Hepatocyte (in vitro differentiated cells): Measurements from ENCODE around the gene ZEB2.

Experiments used
- EZH2 ChIP-seq: fragments of 200-600 bp; sonication (generic); IDR thresholded peaks from 2 replicates; pipeline ENCODE4 v1.6.1; 2016; ENCODE audit warnings: antibody characterized with exemption, mild to moderate bottlenecking, borderline replicate concordance
- TF ChIP-seq, protein P1 (sequence below): fragments of 200-600 bp; sonication (generic); IDR thresholded peaks from 2 replicates; pipeline ENCODE4 v1.5.1; 2016; ENCODE audit warnings: antibody characterized with exemption, mild to moderate bottlenecking; ENCODE audit not compliant: poor library complexity

DNA sequence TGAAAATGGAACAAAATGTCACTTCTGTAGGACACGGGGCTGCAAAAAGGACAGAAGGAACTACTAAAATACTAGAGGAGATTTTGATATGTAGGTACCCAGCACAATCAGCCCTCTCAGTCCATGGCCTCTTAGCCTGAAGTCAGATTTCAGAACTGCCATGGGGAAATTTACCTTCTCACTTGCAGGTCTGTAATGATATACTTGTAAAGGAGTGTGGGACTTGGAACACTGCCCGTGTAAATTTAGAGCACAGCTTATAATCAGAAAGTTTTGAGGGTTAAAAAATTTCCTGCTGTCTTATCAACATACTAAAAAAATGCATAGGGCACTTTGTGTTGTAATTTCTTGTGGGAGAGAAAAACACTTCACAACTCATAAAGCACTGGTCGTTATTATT, 60.6 kb downstream of the ZEB2 start:
- TF ChIP-seq, protein P1, sequence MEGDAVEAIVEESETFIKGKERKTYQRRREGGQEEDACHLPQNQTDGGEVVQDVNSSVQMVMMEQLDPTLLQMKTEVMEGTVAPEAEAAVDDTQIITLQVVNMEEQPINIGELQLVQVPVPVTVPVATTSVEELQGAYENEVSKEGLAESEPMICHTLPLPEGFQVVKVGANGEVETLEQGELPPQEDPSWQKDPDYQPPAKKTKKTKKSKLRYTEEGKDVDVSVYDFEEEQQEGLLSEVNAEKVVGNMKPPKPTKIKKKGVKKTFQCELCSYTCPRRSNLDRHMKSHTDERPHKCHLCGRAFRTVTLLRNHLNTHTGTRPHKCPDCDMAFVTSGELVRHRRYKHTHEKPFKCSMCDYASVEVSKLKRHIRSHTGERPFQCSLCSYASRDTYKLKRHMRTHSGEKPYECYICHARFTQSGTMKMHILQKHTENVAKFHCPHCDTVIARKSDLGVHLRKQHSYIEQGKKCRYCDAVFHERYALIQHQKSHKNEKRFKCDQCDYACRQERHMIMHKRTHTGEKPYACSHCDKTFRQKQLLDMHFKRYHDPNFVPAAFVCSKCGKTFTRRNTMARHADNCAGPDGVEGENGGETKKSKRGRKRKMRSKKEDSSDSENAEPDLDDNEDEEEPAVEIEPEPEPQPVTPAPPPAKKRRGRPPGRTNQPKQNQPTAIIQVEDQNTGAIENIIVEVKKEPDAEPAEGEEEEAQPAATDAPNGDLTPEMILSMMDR, result no peak
- no peak for TF ChIP-seq EZH2
